ENCODE results near the gene GALNT6. TPM values are rescaled to one million over a fixed set of nuclear protein-coding genes. Genes with fewer than 3 reads are reported as not detected.

GALNT6 gene
- total and polyA plus RNA-seq, 9 of the 15 experiments (the other 6 are each of a cell fraction or from before 2014, with no cell fraction given), result 1.5 to 8.6 (median 5.1) TPM

GRCh38 chr12:51378749-51379148, 12.5 kb downstream of the GALNT6 start:
- H4K20me1 ChIP-seq (replicated peaks; ENCODE audit: control insufficient read depth, insufficient read depth, low read length), result no peaks in the 10 kb centered on the region; the same call in 1 of the 2 replicates
- no peaks in the 10 kb centered on the region for H3K27me3 ChIP-seq (ENCODE audit: control insufficient read depth in 2 of 2, insufficient read depth in 2 of 2, low read length in 2 of 2)
- DNase-seq (ENCODE audit: extremely low read depth in 1 of 4, low spot score in 3 of 4), result no peak
- H3K36me3 ChIP-seq (ENCODE audit: control insufficient read depth, insufficient read depth, low read length), result no peaks in the 10 kb centered on the region
- BruUV-seq (replicated peaks), result no TSS peak
- FAIRE-seq, result no peak
- ATAC-seq, result no peak
- H3K4me3 ChIP-seq, result no peak overlapping the region
- H3K9me1 ChIP-seq (ENCODE audit: control insufficient read depth, insufficient read depth, low read length), result no peaks in the 10 kb centered on the region
- H3K4me2 ChIP-seq (ENCODE audit: insufficient read depth, low read length), result no peak overlapping the region
- no peak overlapping the region for H3K27ac ChIP-seq (ENCODE audit: extremely low read depth, low read depth, low read length)
- H3K9me3 ChIP-seq (replicated peaks; ENCODE audit: control insufficient read depth, insufficient read depth, low read depth, low read length), result no peaks in the 10 kb centered on the region
- in situ Hi-C loops (cut with MboI) (no loop called here), intact Hi-C loops (cut with micrococcal nuclease) (no loop called here)
- H3K9ac ChIP-seq (ENCODE audit: insufficient read depth in 1 of 2, low read depth in 2 of 2, low read length in 2 of 2), result no peak overlapping the region
- ChIA-PET POLR2A (no interaction called here), CTCF (ENCODE audit: low intra/inter-chr PET ratio) (interaction anchor here (0.5 kb wide), 1 partner anchor 8 kb away, joined by 6 read pairs; no protein-coding TSS in a partner anchor)
- H3K4me1 ChIP-seq (replicated peaks in 1 of 2; ENCODE audit: control insufficient read depth in 2 of 2, insufficient read depth in 2 of 2, low read length in 2 of 2), result peaks cover 2 to 3% of the 10 kb centered on the region in 2 experiments; a peak in 2 of 5 replicates
- TF ChIP-seq SIN3B (IDR thresholded peaks at IDR 0.05; ENCODE audit: low read depth) (no peak), KDM2B (CRISPR knock-in tag; IDR thresholded peaks at IDR 0.05) (no peak), ZNF280B (CRISPR knock-in tag; IDR thresholded peaks at IDR 0.05) (no peak), U2AF2 (optimal IDR thresholded peaks at IDR 0.05; ENCODE audit: low read depth, low read length) (no peak), IFI16 (CRISPR knock-in tag; IDR thresholded peaks at IDR 0.05) (no peak)
- TF ChIP-seq, protein P1, sequence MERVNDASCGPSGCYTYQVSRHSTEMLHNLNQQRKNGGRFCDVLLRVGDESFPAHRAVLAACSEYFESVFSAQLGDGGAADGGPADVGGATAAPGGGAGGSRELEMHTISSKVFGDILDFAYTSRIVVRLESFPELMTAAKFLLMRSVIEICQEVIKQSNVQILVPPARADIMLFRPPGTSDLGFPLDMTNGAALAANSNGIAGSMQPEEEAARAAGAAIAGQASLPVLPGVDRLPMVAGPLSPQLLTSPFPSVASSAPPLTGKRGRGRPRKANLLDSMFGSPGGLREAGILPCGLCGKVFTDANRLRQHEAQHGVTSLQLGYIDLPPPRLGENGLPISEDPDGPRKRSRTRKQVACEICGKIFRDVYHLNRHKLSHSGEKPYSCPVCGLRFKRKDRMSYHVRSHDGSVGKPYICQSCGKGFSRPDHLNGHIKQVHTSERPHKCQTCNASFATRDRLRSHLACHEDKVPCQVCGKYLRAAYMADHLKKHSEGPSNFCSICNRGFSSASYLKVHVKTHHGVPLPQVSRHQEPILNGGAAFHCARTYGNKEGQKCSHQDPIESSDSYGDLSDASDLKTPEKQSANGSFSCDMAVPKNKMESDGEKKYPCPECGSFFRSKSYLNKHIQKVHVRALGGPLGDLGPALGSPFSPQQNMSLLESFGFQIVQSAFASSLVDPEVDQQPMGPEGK (CRISPR knock-in tag; IDR thresholded peaks at IDR 0.05; ENCODE audit: borderline replicate concordance), result no peak
- WGBS (ENCODE audit: insufficient coverage, low coverage, missing lambda C conversion rate), result 67% methylated on average over 1 of the region's 2 CpGs
- H3K79me2 ChIP-seq (ENCODE audit: control insufficient read depth, insufficient read depth, low read length), result no peaks in the 10 kb centered on the region
- no peak overlapping the region for H2AFZ ChIP-seq (ENCODE audit: low read depth, low read length)
